HCT116 (cell line): ENCODE results near the gene PRXL2A. TPM values are rescaled to one million over a fixed set of nuclear protein-coding genes. Genes with fewer than 3 reads are reported as not detected.
A peak's percentile ranks its signal among the peaks of the same experiment; 100 is the strongest.

ENCODE experiments used
- ATAC-seq: fragments of 200-7000 bp; cut with Tn5 transposase; 2 replicates; pipeline ENCODE4 v1.9.1; 2020; ENCODE audit warnings: mild to moderate bottlenecking, moderate library complexity
- BruUV-seq: library from RNA; stranded (reverse); fragments of 400-500 nt; replicated peaks from 2 replicates; lab custom pipeline; 2021; lab: Mats Ljungman, UMichigan
- CTCF ChIA-PET: fragments of 300-600 bp; sonication (Branson Sonifier 250); formaldehyde crosslinking; loops from one replicate; lab custom pipeline; 2021; ENCODE audit warnings: antibody characterized with exemption; lab: Charles Lee
- POLR2A ChIA-PET: fragments of 300-600, 350-600 bp; sonication (Branson Sonifier 250); formaldehyde crosslinking; loops from one replicate; lab custom pipeline; 2021; ENCODE audit warnings: antibody characterized with exemption; lab: Charles Lee
- RAD21 ChIA-PET, 2 experiments: fragments of 300-600 bp; sonication (Branson Sonifier 250); formaldehyde crosslinking; loops; one replicate each; lab custom pipeline; 2023; ENCODE audit warnings: low total read pairs in 2 of 2; ENCODE audit not compliant: uncharacterized antibody in 2 of 2, unreplicated experiment in 2 of 2, low non-redundant PET in 1 of 2; lab: Charles Lee
- DNase-seq: peaks from one replicate; pipeline ENCODE4 v3.0.0-alpha.2; 2010; ENCODE audit warnings: low read depth, low spot score
- H2AFZ ChIP-seq: fragments of 200-600 bp; shearing (Covaris generic), sonication (generic); 2 replicates; pipeline ENCODE4 v1.6.1; 2017; ENCODE audit warnings: low read depth, mixed run types, mixed read lengths, antibody characterized with exemption, low read length; ENCODE audit not compliant: poor library complexity, severe bottlenecking
- H3K27ac ChIP-seq: 2 replicates; pipeline ENCODE4 v1.5.1; 2012; ENCODE audit warnings: low read depth, low read length
- H3K27me3 ChIP-seq: fragments of 200-600 bp; sonication (generic); 2 replicates; pipeline ENCODE4 v1.6.1; 2016; ENCODE audit warnings: mixed run types, low read length, mixed read lengths; ENCODE audit not compliant: insufficient read depth
- H3K36me3 ChIP-seq, 2 experiments: fragments of 200-500 bp in 1 of 2; fragments of 200-600 bp in 1 of 2; sonication (Bioruptor generic) in 1 of 2; sonication (generic) in 1 of 2; 2 replicates each; pipeline versions ENCODE4 v1.5.1 to v1.6.1; 2014 to 2016; ENCODE audit warnings: low read length in 2 of 2, inconsistent platforms in 1 of 2, mixed read lengths in 1 of 2, mixed run types in 1 of 2; ENCODE audit not compliant: insufficient read depth in 2 of 2, control insufficient read depth in 1 of 2
- H3K4me1 ChIP-seq, 2 experiments: fragments of 200-600 bp in 1 of 2; sonication (generic) in 1 of 2; 2 replicates each; pipeline versions ENCODE4 v1.5.1 to v1.6.1; 2012 to 2017; ENCODE audit warnings: low read length in 2 of 2, inconsistent platforms in 1 of 2, mild to moderate bottlenecking in 1 of 2, mixed read lengths in 1 of 2, mixed run types in 1 of 2, moderate library complexity in 1 of 2; ENCODE audit not compliant: insufficient read depth in 2 of 2, control insufficient read depth in 1 of 2
- H3K4me2 ChIP-seq: fragments of 200-600 bp; sonication (generic); 2 replicates; pipeline ENCODE4 v1.6.1; 2017; ENCODE audit warnings: mixed run types, low read length, mixed read lengths
- H3K4me3 ChIP-seq, 2 experiments: fragments of 200-600 bp in 1 of 2; sonication (generic) in 1 of 2; replicated peaks in 1 of 2; 2 replicates each; pipeline ENCODE4 v1.5.1; 2011 to 2016; ENCODE audit warnings: low read length in 2 of 2, control low read depth in 1 of 2, low read depth in 1 of 2, mild to moderate bottlenecking in 1 of 2, mixed read lengths in 1 of 2, mixed run types in 1 of 2
- H3K79me2 ChIP-seq: fragments of 200-600 bp; sonication (generic); 2 replicates; pipeline ENCODE4 v1.6.1; 2017; ENCODE audit warnings: mild to moderate bottlenecking, mixed run types, low read length, moderate library complexity, mixed read lengths; ENCODE audit not compliant: insufficient read depth
- H3K9ac ChIP-seq: fragments of 200-600 bp; sonication (generic); 2 replicates; pipeline ENCODE4 v1.6.1; 2016; ENCODE audit warnings: low read length, mixed read lengths
- H3K9me2 ChIP-seq: fragments of 200-600 bp; sonication (generic), shearing (Covaris generic); 2 replicates; pipeline ENCODE4 v1.6.1; 2017; ENCODE audit warnings: mixed run types, mild to moderate bottlenecking, moderate library complexity; ENCODE audit not compliant: insufficient read depth
- H3K9me3 ChIP-seq, 2 experiments: fragments of 200-500 bp in 1 of 2; fragments of 200-600 bp in 1 of 2; sonication (Bioruptor generic) in 1 of 2; sonication (generic) in 1 of 2; 2 replicates each; pipeline ENCODE4 v1.6.1; 2014 to 2017; ENCODE audit warnings: low read length in 2 of 2, mixed read lengths in 2 of 2, inconsistent platforms in 1 of 2, low read depth in 1 of 2, mild to moderate bottlenecking in 1 of 2, mixed run types in 1 of 2, moderate library complexity in 1 of 2; ENCODE audit not compliant: control insufficient read depth in 1 of 2, insufficient read depth in 1 of 2
- H4K20me1 ChIP-seq: fragments of 200-600 bp; sonication (generic), shearing (Covaris generic); 2 replicates; pipeline ENCODE4 v1.6.1; 2017; ENCODE audit warnings: mixed run types, mild to moderate bottlenecking, moderate library complexity; ENCODE audit not compliant: insufficient read depth
- CTCF ChIP-seq, 3 experiments: fragments of 200-600 bp in 1 of 3; sonication (generic) in 1 of 3; IDR thresholded peaks in 2 of 3; conservative IDR thresholded peaks in 1 of 3; 2 replicates each; pipeline ENCODE4 v1.5.1; 2012 to 2017; ENCODE audit warnings: low read depth in 2 of 3, low read length in 2 of 3, antibody characterized with exemption in 1 of 3, borderline replicate concordance in 1 of 3, control low read depth in 1 of 3, mild to moderate bottlenecking in 1 of 3, mixed read lengths in 1 of 3, mixed run types in 1 of 3, moderate library complexity in 1 of 3; ENCODE audit not compliant: insufficient read depth in 1 of 3
- ELF1 ChIP-seq: IDR thresholded peaks from 2 replicates; pipeline ENCODE4 v1.6.1; 2012; ENCODE audit warnings: low read depth, borderline replicate concordance
- POLR2AphosphoS5 ChIP-seq: IDR thresholded peaks from 2 replicates; pipeline ENCODE4 v1.6.1; 2011; ENCODE audit warnings: mild to moderate bottlenecking, low read depth, low read length, moderate library complexity
- RAD21 ChIP-seq: IDR thresholded peaks from 2 replicates; pipeline ENCODE4 v1.6.1; 2012; ENCODE audit warnings: low read depth, mild to moderate bottlenecking
- YY1 ChIP-seq: IDR thresholded peaks from 2 replicates; pipeline ENCODE4 v1.6.1; 2011; ENCODE audit warnings: low read length, low read depth, moderate library complexity, mild to moderate bottlenecking; ENCODE audit not compliant: insufficient replicate concordance; ENCODE audit errors: extremely low read depth
- ZNF274 ChIP-seq: fragments of 200-500 bp; sonication (Bioruptor generic); IDR thresholded peaks from 2 replicates; pipeline ENCODE4 v1.6.1; 2014; ENCODE audit warnings: mild to moderate bottlenecking, low read depth, low read length, inconsistent platforms
- intact Hi-C: fragments of 100-400 bp; cut with micrococcal nuclease; formaldehyde crosslinking; loops from 2 replicates; pipeline ENCODE4 v1.10.0; 2022
- total RNA-seq: library from RNA; stranded (reverse); gene quantifications from one replicate; pipeline ENCODE4 v1.2.1, GENCODE V29; 2021; ENCODE audit not compliant: unreplicated experiment

The PRXL2A gene
- total RNA-seq, 1 experiment from 2014 or later, result 4.9 TPM

- TF ChIP-seq POLR2AphosphoS5 (no peak), ZNF274 (no peak), ELF1 (no peak)
- RAD21 ChIA-PET, result interaction anchor here (1.1 to 3.2 kb wide), 6 partner anchors 14 to 218 kb away, joined by 3 to 22 read pairs (median 4); no protein-coding TSS in a partner anchor
- intact Hi-C loops, result loop anchor here (1.0 to 10.0 kb wide), 6 partner anchors 61 to 481 kb away; no protein-coding TSS in a partner anchor
- Histone ChIP-seq H3K9ac (no peak overlapping the region), H3K79me2 (no peaks in the 10 kb centered on the region), H3K9me3 (no peaks in the 10 kb centered on the region), H4K20me1 (no peaks in the 10 kb centered on the region), H3K9me2 (no peaks in the 10 kb centered on the region), H3K4me3 (no peak overlapping the region), H3K4me2 (no peak overlapping the region), H3K27ac (no peak overlapping the region), H2AFZ (no peak overlapping the region), H3K4me1 (peaks cover 0 to 14% of the 10 kb centered on the region in 2 experiments; a peak in 2 of 4 replicates), H3K27me3 (no peaks in the 10 kb centered on the region), H3K36me3 (no peaks in the 10 kb centered on the region)
- ATAC-seq (no peak), DNase-seq (no peak)
- CTCF ChIA-PET, result interaction anchor here (0.9 to 3.6 kb wide), 13 partner anchors 9 to 480 kb away, joined by 3 to 71 read pairs (median 9); partner anchors contain the start of gene TSPAN14
- no TSS peak for BruUV-seq
- POLR2A ChIA-PET, result interaction anchor here (1.1 kb wide), 1 partner anchor 61 kb away, joined by 4 read pairs; no protein-coding TSS in a partner anchor
These were observed 35.8 kb downstream of the PRXL2A start for GRCh38 chr10:80444124-80444523.

GRCh38 chr10:80444646-80445319 is 36.4 kb downstream of the PRXL2A start:
- H2AFZ ChIP-seq, result no peak overlapping the region
- CTCF ChIA-PET, result interaction anchor here (0.8 to 3.6 kb wide), 16 partner anchors 9 to 480 kb away, joined by 3 to 71 read pairs (median 6); partner anchors contain the start of genes PRXL2A and TSPAN14

More at GRCh38 chr10:80444646-80445319, 36.4 kb downstream of the PRXL2A start:
- Histone ChIP-seq H3K36me3 (no peaks in the 10 kb centered on the region), H3K9me3 (no peaks in the 10 kb centered on the region), H3K79me2 (no peaks in the 10 kb centered on the region), H4K20me1 (no peaks in the 10 kb centered on the region), H3K9me2 (no peaks in the 10 kb centered on the region), H3K4me3 (no peak overlapping the region), H3K4me2 (no peak overlapping the region), H3K27ac (no peak overlapping the region), H3K9ac (no peak overlapping the region), H3K27me3 (no peaks in the 10 kb centered on the region), H3K4me1 (peaks cover 0 to 17% of the 10 kb centered on the region in 2 experiments; a peak in 2 of 4 replicates)
- DNase-seq (no peak), ATAC-seq (peak; percentile 92)
- intact Hi-C loops, result loop anchor here (1.0 to 10.0 kb wide), 6 partner anchors 61 to 480 kb away; no protein-coding TSS in a partner anchor
- TF ChIP-seq YY1 (peak; percentile 33), ELF1 (no peak), CTCF (IDR thresholded peaks at IDR 0.05 in 2 of 3, conservative IDR thresholded peaks at IDR 0.05 in 1 of 3; ENCODE audit: borderline replicate concordance in 1 of 3, insufficient read depth in 1 of 3, low read depth in 2 of 3, low read length in 2 of 3) (peak; percentile 82 to 90 (median 86)), RAD21 (peak; percentile 98)
- RAD21 ChIA-PET, result interaction anchor here (1.1 to 3.2 kb wide), 6 partner anchors 14 to 218 kb away, joined by 3 to 22 read pairs (median 4); no protein-coding TSS in a partner anchor
- no TSS peak for BruUV-seq
- POLR2A ChIA-PET, result interaction anchor here (1.1 kb wide), 1 partner anchor 61 kb away, joined by 4 read pairs; no protein-coding TSS in a partner anchor
